Osteocyte (in vitro differentiated cells): ENCODE results near the gene RSPH9. TPM values are rescaled to one million over a fixed set of nuclear protein-coding genes. Genes with fewer than 3 reads are reported as not detected.

Source experiments
- DNase-seq: peaks from one replicate; pipeline ENCODE4 v3.0.0; 2021; ENCODE audit warnings: mixed read lengths; ENCODE audit not compliant: unreplicated experiment; ENCODE audit errors: extremely low spot score
- H3K27ac Mint-ChIP-seq: one replicate; pipeline ENCODE4 v1.8.0; 2021; ENCODE audit warnings: mild to moderate bottlenecking, mixed read lengths; ENCODE audit not compliant: unreplicated experiment
- H3K27me3 Mint-ChIP-seq: one replicate; pipeline ENCODE4 v1.8.0; 2021; ENCODE audit warnings: mixed read lengths; ENCODE audit not compliant: unreplicated experiment
- H3K36me3 Mint-ChIP-seq: one replicate; pipeline ENCODE4 v1.8.0; 2021; ENCODE audit warnings: mixed read lengths; ENCODE audit not compliant: unreplicated experiment
- H3K4me1 Mint-ChIP-seq: one replicate; pipeline ENCODE4 v1.8.0; 2021; ENCODE audit warnings: mixed read lengths; ENCODE audit not compliant: unreplicated experiment
- H3K4me3 Mint-ChIP-seq: one replicate; pipeline ENCODE4 v1.8.0; 2021; ENCODE audit warnings: mild to moderate bottlenecking, moderate library complexity, mixed read lengths; ENCODE audit not compliant: unreplicated experiment
- H3K9me3 Mint-ChIP-seq: one replicate; pipeline ENCODE4 v1.8.0; 2021; ENCODE audit warnings: mixed read lengths; ENCODE audit not compliant: unreplicated experiment
- total RNA-seq: library from RNA; stranded (reverse); gene quantifications from 2 replicates; pipeline ENCODE4 v1.2.1, GENCODE V29; 2021
- TF ChIP-seq, protein P1 (sequence below): fragments of 200-600 bp; sonication (generic); IDR thresholded peaks from 2 replicates; pipeline ENCODE4 v1.5.0; 2021; ENCODE audit warnings: antibody characterized with exemption, mild to moderate bottlenecking, moderate library complexity

RSPH9 gene
- total RNA-seq, 1 donor from 2014 or later: 0.16 TPM

GRCh38 chr6:43708860-43709653 is 64.2 kb downstream of the RSPH9 start:
- Mint-ChIP-seq H3K4me1 (peaks cover 74% of the 10 kb centered on the region), H3K9me3 (no peaks in the 10 kb centered on the region), H3K27ac (peak overlapping the region; percentile 72), H3K27me3 (no peaks in the 10 kb centered on the region), H3K36me3 (no peaks in the 10 kb centered on the region), H3K4me3 (no peak overlapping the region)
- DNase-seq: no peak
- TF ChIP-seq, protein P1, sequence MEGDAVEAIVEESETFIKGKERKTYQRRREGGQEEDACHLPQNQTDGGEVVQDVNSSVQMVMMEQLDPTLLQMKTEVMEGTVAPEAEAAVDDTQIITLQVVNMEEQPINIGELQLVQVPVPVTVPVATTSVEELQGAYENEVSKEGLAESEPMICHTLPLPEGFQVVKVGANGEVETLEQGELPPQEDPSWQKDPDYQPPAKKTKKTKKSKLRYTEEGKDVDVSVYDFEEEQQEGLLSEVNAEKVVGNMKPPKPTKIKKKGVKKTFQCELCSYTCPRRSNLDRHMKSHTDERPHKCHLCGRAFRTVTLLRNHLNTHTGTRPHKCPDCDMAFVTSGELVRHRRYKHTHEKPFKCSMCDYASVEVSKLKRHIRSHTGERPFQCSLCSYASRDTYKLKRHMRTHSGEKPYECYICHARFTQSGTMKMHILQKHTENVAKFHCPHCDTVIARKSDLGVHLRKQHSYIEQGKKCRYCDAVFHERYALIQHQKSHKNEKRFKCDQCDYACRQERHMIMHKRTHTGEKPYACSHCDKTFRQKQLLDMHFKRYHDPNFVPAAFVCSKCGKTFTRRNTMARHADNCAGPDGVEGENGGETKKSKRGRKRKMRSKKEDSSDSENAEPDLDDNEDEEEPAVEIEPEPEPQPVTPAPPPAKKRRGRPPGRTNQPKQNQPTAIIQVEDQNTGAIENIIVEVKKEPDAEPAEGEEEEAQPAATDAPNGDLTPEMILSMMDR: no peak

DNA sequence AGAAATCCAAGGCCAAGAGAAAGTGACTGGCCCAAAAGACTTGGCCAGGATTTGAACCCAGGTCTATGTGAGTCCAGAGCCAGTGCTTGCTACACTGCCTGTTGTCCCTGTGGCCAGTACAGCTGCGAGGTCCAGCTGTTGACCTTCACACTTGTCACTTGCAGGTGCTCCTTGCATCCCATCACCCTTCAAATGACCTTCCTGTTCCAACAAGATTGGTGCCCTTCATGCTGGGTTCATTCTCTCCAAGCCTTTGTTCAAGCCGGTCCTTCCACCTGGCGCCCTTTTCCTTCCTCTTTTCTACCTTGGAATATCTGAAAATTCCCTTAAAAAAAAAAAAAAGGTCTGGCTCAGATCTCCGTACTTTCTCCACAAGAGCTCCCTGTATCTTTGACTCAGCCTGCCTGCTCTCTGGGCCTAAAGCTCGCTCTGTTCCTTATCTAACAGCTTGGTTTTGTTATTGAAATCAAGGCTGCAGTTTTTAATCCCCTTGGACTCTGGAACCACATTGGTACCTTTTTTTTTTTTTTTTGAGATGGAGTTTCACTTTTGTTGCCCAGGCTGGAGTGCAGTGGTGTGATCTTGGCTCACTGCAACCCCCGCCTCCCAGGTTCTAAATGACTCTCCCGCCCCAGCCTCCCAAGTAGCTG is 64.9 kb downstream of the RSPH9 start:
- no peaks in the 10 kb centered on the region for H3K9me3 Mint-ChIP-seq
- no peaks in the 10 kb centered on the region for H3K36me3 Mint-ChIP-seq
- H3K4me1 Mint-ChIP-seq: peaks cover 77% of the 10 kb centered on the region
- H3K4me3 Mint-ChIP-seq: no peak overlapping the region
- H3K27ac Mint-ChIP-seq: peak overlapping the region; percentile 72
- TF ChIP-seq, protein P1: no peak
- H3K27me3 Mint-ChIP-seq: no peaks in the 10 kb centered on the region
- DNase-seq: no peak

- H3K4me1 Mint-ChIP-seq: peaks cover 77% of the 10 kb centered on the region
- H3K27ac Mint-ChIP-seq: no peak overlapping the region
- H3K9me3 Mint-ChIP-seq: no peaks in the 10 kb centered on the region
- H3K36me3 Mint-ChIP-seq: no peaks in the 10 kb centered on the region
- no peak for DNase-seq
- no peaks in the 10 kb centered on the region for H3K27me3 Mint-ChIP-seq
- no peak overlapping the region for H3K4me3 Mint-ChIP-seq
- TF ChIP-seq, protein P1: no peak
Observed at GRCh38 chr6:43710576-43710975, 65.7 kb downstream of the RSPH9 start.

DNA sequence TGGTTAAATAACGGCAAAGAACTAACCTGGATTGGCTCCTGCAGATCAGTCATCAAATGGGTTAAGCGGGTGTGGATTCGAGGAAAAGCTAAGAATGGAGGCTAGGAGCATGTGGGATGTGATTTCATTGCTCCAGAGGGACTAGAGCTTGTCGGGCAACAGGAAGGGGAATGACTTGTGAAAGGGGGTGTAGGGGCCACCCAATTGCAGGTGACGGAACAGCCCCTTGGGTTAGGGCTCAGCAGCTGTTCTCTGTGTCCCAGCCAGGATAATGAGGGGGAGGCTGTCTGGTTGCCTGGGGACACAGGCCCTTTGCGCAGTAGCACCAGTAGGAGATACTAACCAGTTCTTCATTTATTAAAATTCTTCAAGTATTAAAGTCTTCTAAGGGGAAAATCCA is 67.7 kb downstream of the RSPH9 start:
- Mint-ChIP-seq H3K4me3 (no peak overlapping the region), H3K4me1 (peaks cover 79% of the 10 kb centered on the region), H3K27me3 (no peaks in the 10 kb centered on the region), H3K36me3 (no peaks in the 10 kb centered on the region), H3K27ac (no peak overlapping the region), H3K9me3 (no peaks in the 10 kb centered on the region)
- DNase-seq: no peak
- TF ChIP-seq, protein P1: no peak

DNA sequence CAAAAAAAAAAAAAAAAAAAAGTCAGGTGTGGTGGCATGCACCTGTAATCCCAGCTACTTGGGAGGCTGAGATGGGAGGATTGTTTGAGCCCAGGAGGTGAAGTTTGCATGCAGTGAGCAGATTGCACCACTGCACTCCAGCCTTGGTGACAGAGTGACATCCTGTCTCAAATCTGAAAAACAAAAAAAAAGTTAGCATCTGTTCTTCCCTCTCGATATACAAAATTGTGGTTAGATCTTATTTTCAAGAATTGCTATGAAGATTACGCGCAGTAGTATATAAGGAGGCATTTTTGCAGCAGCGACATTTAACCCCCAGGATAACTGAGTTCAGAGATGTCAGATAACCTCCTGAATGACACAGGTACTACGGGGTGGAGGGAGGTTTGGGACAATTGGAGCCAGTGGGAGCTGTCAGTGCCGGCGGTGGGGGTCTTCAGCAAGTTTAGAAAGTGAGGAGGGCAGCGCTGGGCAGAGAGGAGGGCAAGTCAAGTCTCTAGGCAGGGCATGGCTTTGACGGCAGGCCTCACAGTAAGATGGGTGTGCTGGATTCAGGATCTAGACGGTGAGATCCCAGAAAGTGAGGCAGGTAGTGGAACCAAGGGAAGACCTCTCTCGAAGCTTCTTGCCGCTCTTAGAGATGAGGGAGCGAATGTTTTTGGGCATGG is 68.9 kb downstream of the RSPH9 start:
- no peak for DNase-seq
- peaks cover 81% of the 10 kb centered on the region for H3K4me1 Mint-ChIP-seq
- TF ChIP-seq, protein P1: no peak
- H3K4me3 Mint-ChIP-seq: no peak overlapping the region
- peak overlapping the region; percentile 84 for H3K27ac Mint-ChIP-seq
- no peaks in the 10 kb centered on the region for H3K36me3 Mint-ChIP-seq
- H3K9me3 Mint-ChIP-seq: no peaks in the 10 kb centered on the region
- no peaks in the 10 kb centered on the region for H3K27me3 Mint-ChIP-seq
